Tibial nerve (tissue), 4 donors: ENCODE measurements around the gene PRKCH. TPM values are rescaled to one million over a fixed set of nuclear protein-coding genes. Genes with fewer than 3 reads are reported as not detected.

Experiments
- DNase-seq, 2 donors: peaks; one replicate each; pipeline ENCODE4 v3.0.0-alpha.2; 2019; ENCODE audit warnings: low spot score in 2 of 2
- H3K27ac ChIP-seq, 4 donors: fragments of 200-600 bp; sonication (generic) in 3 of 4; one replicate each; pipeline ENCODE4 v1.5.1; 2017 to 2019; ENCODE audit warnings: mild to moderate bottlenecking in 1 of 4
- H3K27me3 ChIP-seq, 2 donors: fragments of 200-600 bp; sonication (generic) in 1 of 2; one replicate each; pipeline versions ENCODE4 v1.5.1 to v1.6.0; 2017 to 2019
- H3K36me3 ChIP-seq, 3 donors: fragments of 200-600 bp; sonication (generic); one replicate each; pipeline ENCODE4 v1.5.1; 2018 to 2019
- H3K4me1 ChIP-seq, 4 donors: fragments of 200-600 bp; sonication (generic) in 3 of 4; one replicate each; pipeline ENCODE4 v1.5.1; 2017 to 2019
- H3K4me3 ChIP-seq, 4 donors: fragments of 200-600 bp; sonication (generic) in 3 of 4; one replicate each; pipeline ENCODE4 v1.5.1; 2017 to 2019; ENCODE audit warnings: mild to moderate bottlenecking in 1 of 4, moderate library complexity in 1 of 4
- H3K9me3 ChIP-seq, 4 donors: fragments of 200-600 bp; sonication (generic) in 3 of 4; one replicate each; pipeline ENCODE4 v1.5.1; 2017 to 2019
- CTCF ChIP-seq, 5 experiments: fragments of 200-600 bp in 3 of 5; fragments of 450-650 bp in 2 of 5; sonication (generic) in 3 of 5; IDR thresholded peaks; one replicate each; pipeline ENCODE4 v1.5.1; 2016 to 2019; ENCODE audit warnings: antibody characterized with exemption in 5 of 5, mild to moderate bottlenecking in 3 of 5, moderate library complexity in 2 of 5
- EP300 ChIP-seq, 2 donors: sonication (generic); formaldehyde crosslinking; IDR thresholded peaks; one replicate each; pipeline ENCODE4 v1.6.1; 2017; ENCODE audit warnings: antibody characterized with exemption in 2 of 2, mild to moderate bottlenecking in 1 of 2
- POLR2A ChIP-seq, 2 donors: fragments of 450-650 bp; IDR thresholded peaks; one replicate each; pipeline ENCODE4 v1.6.1; 2017; ENCODE audit warnings: antibody characterized with exemption in 2 of 2, mild to moderate bottlenecking in 2 of 2, moderate library complexity in 2 of 2
- WGBS, 2 donors: methylation state at CpG; one replicate each; pipeline ENCODE4 v1.1.5; 2018; 5-methylcytosine and 5-hydroxymethylcytosine counted together
- total RNA-seq, 4 donors: library from RNA; depleted of rRNA; stranded (reverse); fragments of >200 nt; gene quantifications; one replicate each; pipeline ENCODE4 v1.1.0, GENCODE V29; 2016

Gene PRKCH
- total RNA-seq, 4 donors from 2014 or later = 26.4 to 33.9 (median 29.2) TPM

GRCh38 chr14:61375218-61375617, 53.8 kb downstream of the PRKCH start:
- Histone ChIP-seq H3K36me3 (peaks cover 0 to 6% (median 0%) of the 10 kb centered on the region in 3 donors), H3K27ac (no peak overlapping the region), H3K4me3 (no peak overlapping the region), H3K4me1 (no peaks in the 10 kb centered on the region), H3K9me3 (peaks cover 0 to 27% (median 0%) of the 10 kb centered on the region in 4 donors), H3K27me3 (no peaks in the 10 kb centered on the region)
- no peak for DNase-seq
- TF ChIP-seq EP300 (IDR thresholded peaks at IDR 0.05) (no peak), POLR2A (IDR thresholded peaks at IDR 0.05) (no peak), CTCF (IDR thresholded peaks at IDR 0.05) (no peak)
- 79 to 83% methylated on average over 3 of the region's 3 CpGs for WGBS, 2 donors

- no peak overlapping the region for H3K4me3 ChIP-seq
- no peak for DNase-seq
- no peaks in the 10 kb centered on the region for H3K27me3 ChIP-seq
- H3K9me3 ChIP-seq = peaks cover 0 to 27% (median 0%) of the 10 kb centered on the region in 4 donors
- TF ChIP-seq POLR2A (IDR thresholded peaks at IDR 0.05) = no peak
- no peak for TF ChIP-seq EP300 (IDR thresholded peaks at IDR 0.05)
- TF ChIP-seq CTCF (IDR thresholded peaks at IDR 0.05) = no peak
- H3K27ac ChIP-seq = no peak overlapping the region
- 90 to 95% methylated on average over 1 of the region's 1 CpG for WGBS, 2 donors
- no peaks in the 10 kb centered on the region for H3K4me1 ChIP-seq
- H3K36me3 ChIP-seq = peaks cover 0 to 6% (median 0%) of the 10 kb centered on the region in 3 donors
These were observed 54.9 kb downstream of the PRKCH start for GRCh38 chr14:61376314-61376713.

- DNase-seq = no peak
- H3K36me3 ChIP-seq = peaks cover 0 to 6% (median 0%) of the 10 kb centered on the region in 3 donors
- H3K27ac ChIP-seq = no peak overlapping the region
- no peaks in the 10 kb centered on the region for H3K4me1 ChIP-seq
- peaks cover 0 to 27% (median 0%) of the 10 kb centered on the region in 4 donors for H3K9me3 ChIP-seq
- H3K27me3 ChIP-seq = no peaks in the 10 kb centered on the region
- no peak overlapping the region for H3K4me3 ChIP-seq
- TF ChIP-seq POLR2A (IDR thresholded peaks at IDR 0.05) = no peak
- TF ChIP-seq CTCF (IDR thresholded peaks at IDR 0.05) = no peak
- no peak for TF ChIP-seq EP300 (IDR thresholded peaks at IDR 0.05)
These were observed 56.4 kb downstream of the PRKCH start for GRCh38 chr14:61377749-61378148.

- 76 to 83% methylated on average over 8 of the region's 8 CpGs for WGBS, 2 donors
- peaks cover 0 to 17% (median 0%) of the 10 kb centered on the region in 4 donors for H3K9me3 ChIP-seq
- no peaks in the 10 kb centered on the region for H3K36me3 ChIP-seq
- H3K4me3 ChIP-seq = no peak overlapping the region
- TF ChIP-seq POLR2A (IDR thresholded peaks at IDR 0.05) (no peak), CTCF (IDR thresholded peaks at IDR 0.05) (no peak), EP300 (IDR thresholded peaks at IDR 0.05) (no peak)
- no peaks in the 10 kb centered on the region for H3K27me3 ChIP-seq
- no peak for DNase-seq
- H3K27ac ChIP-seq = no peak overlapping the region
- H3K4me1 ChIP-seq = no peaks in the 10 kb centered on the region
These were observed 58.3 kb downstream of the PRKCH start for GRCh38 chr14:61379639-61380184.

GRCh38 chr14:61380984-61381383, 59.6 kb downstream of the PRKCH start:
- no peaks in the 10 kb centered on the region for H3K36me3 ChIP-seq
- no peak for TF ChIP-seq CTCF (IDR thresholded peaks at IDR 0.05)
- TF ChIP-seq POLR2A (IDR thresholded peaks at IDR 0.05) = no peak
- TF ChIP-seq EP300 (IDR thresholded peaks at IDR 0.05) = no peak
- H3K4me3 ChIP-seq = no peak overlapping the region
- peaks cover 0 to 8% (median 0%) of the 10 kb centered on the region in 4 donors for H3K9me3 ChIP-seq
- no peak overlapping the region for H3K27ac ChIP-seq
- no peaks in the 10 kb centered on the region for H3K27me3 ChIP-seq
- no peak for DNase-seq
- H3K4me1 ChIP-seq = no peaks in the 10 kb centered on the region
- 84 to 89% methylated on average over 3 of the region's 3 CpGs for WGBS, 2 donors
